Suppressor macrophage treated with lipopolysaccharide for 4 hours (primary cell): ENCODE results near the gene IL12RB1.
"Not testable (repeated sequence)": the region's sequence is repeated elsewhere in the genome, so short reads cannot be mapped to it uniquely, and the experiment has no call there.

Experiments used
- DNase-seq: peaks from one replicate; pipeline ENCODE4 v3.0.0-alpha.2; 2020

IL12RB1 gene

DNA sequence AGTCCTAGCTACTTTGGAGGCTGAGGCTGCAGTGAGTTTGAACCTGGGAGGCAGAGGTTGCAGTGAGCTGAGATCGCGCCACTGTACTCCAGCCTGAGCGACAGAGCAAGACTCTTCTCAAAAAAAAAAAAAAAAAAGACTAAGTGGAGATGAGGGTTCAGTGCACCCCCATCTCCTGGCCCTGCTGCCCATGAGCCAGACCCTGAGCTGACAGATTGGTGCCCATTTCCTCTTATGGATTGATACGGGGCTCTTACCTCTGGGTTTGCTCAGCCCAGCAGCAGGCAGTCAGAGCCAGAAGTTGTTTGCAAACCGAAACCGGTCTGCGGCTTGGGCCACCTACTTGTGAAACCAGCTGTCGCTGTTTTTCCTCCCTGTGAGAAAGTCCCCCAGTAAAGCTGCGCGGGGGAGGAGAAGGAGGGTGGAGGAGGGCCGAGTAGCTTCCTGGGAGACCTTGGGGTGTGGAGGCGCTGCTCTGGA, 41.9 kb downstream of the IL12RB1 start:
- peak; percentile 95 for DNase-seq

DNA sequence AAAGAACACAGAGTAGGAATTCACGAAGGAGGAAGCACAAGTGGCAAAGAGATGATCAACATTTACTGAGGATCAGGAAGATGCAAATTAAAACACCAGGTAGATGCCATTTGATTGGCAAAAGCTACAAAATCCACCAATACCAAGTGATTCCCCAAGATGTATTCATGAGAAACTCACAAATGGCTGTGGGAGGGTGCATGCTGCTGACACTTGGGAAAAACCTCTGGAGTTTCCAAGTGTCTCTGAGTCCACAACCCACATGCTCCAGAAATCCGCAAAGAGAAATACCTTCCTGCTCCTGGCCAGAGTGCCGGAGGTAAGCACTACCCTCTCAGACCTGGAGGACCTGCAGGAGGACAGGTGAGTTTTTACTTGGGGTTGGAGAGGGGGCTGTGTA, 43.1 kb downstream of the IL12RB1 start:
- DNase-seq, result no peak

DNA sequence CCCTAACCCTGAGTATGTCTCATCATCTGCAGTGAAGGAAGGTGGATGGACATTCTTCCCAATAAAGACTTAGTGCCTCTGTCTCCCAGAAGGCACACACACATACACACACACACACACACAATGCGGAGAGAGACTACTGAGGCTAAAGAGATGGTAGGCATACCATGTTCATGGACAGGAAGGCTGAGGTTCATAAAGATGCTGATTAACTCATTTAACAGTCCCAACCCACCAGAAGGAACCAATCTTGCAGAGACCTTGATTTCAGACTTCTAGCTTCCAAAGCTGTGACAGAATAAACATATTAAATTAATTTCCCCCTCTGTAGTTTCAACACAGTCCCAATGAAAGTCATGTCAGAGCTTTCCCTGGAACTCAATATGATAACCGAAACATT, 45.7 kb downstream of the IL12RB1 start:
- DNase-seq, result no peak

DNA sequence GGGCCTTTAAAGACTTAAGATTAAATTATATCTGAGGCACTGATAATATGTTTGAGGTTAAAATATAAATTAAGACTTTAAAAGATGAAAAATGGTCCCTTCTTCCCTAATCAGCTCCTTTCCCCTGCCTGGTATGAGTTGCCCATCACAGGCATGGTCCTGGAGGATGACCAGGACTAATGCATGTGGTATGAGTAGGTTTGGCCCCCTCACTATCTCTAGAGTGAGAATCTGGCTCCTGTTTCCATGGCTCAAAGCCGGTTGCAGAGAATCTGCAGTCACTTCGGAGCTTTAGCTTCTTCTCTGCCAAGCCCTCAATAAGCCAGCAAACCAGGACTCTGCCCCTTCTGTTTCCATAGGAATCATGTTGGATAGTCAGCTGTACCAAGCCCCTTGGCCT, 54.6 kb downstream of the IL12RB1 start:
- not testable (repeated sequence) for DNase-seq

DNA sequence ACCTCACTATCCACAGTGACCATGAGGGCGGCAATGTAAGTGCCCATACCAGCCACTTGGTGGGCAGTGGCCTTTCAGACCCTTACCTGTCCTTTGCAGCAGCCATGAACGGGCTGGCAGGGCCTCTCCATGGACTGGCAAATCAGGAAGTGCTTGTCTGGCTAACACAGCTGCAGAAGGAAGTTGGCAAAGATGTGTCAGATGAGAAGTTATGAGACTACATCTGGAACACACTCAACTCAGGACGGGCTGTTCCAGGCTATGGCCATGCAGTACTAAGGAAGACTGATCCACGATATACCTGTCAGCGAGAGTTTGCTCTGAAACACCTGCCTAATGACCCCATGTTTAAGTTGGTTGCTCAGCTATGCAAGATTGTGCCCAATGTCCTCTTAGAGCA, 55.3 kb downstream of the IL12RB1 start:
- peak; percentile 56 for DNase-seq

DNA sequence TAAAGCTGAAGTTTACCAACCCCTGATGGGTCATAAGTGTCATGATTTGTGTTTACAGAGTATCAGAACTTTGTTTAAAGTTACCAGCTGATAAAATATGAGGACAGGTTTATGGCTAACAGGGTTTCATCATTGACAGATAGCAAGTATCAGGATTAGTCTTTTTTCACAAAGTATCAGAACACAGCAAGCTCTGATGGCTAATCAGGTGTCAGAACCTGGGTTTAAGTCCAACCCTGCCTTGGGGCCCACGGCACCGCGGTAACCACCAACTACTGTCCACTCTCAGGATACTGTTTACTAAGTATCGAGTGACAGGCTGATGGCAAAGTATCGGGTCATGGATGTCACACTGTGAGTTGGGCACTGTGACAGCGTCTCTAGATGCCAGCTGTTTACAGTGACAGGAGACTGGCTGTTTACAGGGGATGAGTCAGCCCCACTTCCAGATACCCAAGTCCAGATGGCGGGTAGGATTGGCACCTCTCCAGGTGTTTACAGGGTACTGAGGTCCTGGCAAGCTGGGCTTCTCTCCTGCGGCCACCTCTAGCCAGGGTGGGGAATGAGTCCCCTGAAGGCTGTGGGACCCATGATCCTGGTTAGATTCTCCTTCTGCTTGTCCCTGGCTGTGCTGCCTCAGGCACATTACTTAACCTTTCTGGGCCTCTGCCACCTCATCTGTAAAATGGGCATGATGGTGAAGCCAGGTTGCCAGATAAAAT, 57.0 kb downstream of the IL12RB1 start:
- DNase-seq, result no peak

DNA sequence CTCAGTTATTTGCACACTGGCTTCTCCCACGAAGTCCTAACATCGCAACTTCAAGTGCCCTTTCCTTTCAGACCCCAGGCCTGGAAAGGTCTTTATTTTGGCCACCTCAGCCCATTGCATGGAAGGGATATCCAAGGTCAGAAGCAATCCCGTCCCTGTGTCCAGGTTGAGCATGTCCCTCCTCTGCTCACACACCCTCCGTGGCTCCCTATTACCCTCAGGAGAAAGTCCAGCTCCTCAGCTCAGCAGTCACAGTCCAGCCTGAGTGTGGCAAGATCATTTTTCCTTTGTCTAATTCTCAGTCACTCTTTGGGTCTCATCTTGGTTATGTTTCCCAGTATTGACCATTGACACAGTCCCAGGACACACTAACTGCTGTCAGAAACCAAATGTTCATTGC, 59.6 kb downstream of the IL12RB1 start:
- DNase-seq, result no peak

DNA sequence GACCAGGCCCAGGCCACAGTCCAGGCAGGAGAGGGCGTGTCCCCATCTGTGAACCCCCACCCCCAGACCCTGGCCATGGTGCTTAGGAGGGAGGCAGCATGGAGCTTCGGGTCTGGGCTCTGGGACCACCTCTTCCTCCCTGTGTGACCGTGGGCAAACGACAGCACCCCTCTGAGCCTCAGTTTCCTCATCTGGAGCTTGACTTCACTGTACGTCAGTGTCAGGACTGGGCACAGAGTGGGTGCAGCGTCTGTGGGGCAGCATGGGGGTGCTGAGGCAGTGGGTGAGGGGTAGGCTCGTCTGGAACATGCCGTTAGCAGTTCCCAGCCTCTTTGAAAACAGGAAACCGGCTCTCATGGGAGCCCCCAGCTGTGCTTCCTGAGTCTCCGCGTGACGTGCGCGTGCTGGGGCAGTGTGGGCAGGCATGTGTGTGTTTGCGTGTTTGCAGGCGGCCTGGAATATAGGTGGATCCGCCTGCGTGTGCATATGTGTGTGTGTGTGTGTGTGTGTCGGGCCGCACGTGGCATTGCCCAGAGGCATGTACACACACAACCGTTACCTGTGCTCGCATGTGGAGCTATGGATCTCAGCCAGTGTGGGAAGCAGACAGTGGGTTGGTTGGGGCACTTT, 63.0 kb downstream of the IL12RB1 start:
- DNase-seq, result peak; percentile 88

DNA sequence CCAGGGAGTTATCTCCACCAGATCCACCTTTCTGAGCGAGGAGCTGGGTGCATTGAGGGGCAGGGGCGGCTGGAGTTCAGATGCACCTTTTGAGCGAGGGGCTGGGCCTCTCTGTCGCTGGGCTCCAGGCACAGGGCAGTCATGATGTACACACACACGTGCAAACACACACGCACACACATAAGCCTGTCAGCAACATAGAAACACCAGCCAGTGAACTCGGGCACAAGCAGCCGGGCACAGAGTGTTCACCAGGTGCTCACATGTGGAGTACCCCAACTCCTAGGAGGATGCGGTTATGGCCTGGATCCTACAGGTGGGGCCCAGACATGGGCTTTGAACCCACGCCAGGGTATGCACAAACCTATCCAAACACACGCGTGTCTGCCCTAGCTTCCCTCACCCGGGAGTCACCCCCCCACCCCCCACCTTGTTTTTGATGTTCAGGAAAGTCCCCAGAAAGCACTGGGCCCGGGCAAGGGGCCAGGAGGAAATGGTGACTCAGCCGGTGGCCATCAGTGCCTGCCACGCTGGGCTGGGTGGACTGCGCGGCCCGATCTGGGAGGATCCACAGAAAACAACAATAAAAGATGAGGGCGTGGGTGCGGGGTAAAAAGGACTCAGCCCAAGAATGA, 65.5 kb downstream of the IL12RB1 start:
- peak; percentile 95 for DNase-seq

DNA sequence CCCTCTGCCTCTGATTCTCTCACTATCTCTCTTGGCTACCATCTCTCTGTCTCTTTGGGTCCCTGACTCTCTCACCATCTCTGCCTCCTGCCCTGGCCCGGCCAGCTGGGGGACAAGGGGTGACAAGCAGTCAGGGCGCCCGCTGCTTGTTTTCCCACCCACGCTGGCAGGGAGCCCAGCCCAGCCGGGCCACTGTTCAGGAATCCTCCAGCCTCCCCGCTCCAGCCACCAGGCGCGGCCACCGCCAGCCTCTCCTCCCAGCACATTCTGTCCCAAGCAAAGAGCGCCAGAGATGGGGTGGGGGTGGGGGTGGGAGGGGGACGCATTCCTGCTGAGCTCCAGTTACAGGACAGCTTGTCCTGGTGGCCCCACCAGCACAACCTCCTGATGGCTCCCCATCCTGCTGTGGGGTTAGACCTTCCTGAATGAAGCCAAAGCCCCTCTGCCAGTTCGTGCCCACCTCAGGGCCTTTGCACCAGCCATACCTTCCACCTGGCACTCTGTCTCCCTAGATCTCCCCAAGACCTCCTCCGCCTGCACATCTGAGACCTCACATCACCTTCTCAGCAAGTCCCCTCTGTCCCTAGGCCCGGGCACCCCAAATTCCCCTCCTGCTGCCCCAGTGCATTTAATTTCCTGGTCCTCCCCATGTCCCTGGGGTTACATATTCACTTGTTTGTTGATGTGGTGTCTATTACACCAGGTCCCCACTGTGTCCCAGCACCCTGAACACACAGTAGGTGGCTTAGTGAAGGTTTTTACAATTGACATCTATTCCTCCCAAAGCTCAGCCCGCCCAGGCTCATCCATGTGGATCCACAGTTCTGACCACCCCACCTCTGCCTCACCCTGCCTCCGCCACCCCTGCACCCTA, 66.3 kb downstream of the IL12RB1 start:
- peak; percentile 41 for DNase-seq

DNA sequence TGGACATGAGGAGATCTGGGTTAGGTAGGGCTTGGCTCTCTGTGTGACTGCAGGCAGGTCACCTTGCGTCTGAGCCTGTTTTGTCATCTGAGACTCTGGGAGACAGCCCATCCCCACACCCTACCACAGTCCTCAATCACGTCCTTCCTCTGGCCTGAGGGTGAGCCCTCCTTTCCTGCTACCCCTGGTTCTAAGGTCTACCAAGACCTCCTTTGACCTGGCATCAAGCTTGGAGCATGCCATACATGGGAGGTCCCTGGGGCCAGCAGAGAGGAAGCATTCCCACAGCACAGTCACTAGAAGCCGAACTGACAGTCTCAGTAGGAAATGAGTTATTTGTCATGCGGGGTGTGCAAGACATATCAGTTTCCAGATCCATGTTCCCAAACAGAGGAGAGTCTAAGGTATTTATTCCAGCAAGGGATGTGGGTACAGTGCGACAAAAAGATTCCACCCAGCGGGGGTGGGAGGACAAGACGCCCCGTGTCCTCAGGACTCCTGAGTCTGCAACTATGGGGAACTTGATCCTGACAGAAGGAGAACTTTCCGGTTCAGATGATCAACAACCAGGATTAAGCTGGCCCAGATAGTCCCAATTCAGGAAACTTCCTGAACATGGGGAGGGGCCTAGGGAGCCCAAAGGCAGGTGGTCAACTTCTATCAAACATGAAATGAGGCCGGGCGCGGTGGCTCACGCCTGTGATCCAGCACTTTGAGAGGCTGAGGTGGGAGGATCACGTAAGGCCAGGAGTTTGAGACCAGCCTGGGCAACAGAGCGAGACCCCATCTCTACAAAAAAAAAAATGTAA, 69.3 kb downstream of the IL12RB1 start:
- peak; percentile 73 for DNase-seq

DNA sequence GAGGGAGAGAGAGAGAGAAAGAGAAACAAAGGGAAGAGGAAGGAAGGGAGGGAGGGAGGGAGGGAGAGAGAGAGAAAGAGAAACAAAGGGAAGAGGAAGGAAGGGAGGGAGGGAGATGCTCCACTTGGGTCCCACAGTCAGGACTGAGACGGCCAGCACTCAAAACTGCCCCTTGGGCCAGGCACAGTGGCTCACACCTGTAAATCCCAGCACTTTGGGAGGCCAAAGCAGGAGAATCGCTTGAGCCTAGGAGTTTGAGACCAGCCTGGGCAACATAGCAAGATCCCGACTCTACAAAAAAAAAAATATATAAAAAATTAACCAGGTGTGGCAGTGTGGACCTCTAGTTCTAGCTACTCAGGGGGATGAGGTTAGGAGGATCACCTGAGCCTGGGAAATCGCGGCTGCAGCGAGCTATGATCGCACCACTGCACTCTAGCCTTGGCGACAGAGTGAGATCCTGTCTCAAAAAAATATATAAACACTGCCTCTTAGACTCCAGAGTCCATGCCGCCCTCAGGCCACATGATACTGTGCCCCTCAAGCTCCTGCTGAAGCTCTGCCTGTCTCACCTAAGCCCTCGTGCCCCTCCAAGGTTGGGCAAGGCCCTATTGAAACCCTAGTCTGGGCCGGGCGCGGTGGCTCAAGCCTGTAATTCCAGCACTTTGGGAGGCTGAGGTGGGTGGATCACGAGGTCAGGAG, 70.4 kb downstream of the IL12RB1 start:
- no peak for DNase-seq

DNA sequence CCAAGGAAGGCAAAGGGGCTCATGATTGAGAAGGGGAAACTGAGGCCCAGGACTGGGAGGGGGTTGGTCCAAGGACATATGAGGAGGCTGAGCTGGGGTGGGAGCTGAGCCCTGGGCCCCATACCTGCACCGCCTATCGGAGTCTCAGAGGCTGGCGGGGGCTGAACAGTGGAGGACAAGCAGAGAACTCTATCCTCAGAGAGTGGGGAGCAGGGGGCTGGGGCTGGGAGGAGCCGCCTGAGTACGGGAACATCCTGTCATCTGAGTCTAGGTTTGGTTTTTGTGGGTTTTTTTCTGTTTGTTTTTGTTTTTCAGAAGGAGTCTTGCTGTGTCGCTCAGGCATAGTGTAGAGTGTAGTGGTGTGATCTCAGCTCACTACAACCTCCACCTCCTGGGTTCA, 72.5 kb downstream of the IL12RB1 start:
- DNase-seq, result no peak

DNA sequence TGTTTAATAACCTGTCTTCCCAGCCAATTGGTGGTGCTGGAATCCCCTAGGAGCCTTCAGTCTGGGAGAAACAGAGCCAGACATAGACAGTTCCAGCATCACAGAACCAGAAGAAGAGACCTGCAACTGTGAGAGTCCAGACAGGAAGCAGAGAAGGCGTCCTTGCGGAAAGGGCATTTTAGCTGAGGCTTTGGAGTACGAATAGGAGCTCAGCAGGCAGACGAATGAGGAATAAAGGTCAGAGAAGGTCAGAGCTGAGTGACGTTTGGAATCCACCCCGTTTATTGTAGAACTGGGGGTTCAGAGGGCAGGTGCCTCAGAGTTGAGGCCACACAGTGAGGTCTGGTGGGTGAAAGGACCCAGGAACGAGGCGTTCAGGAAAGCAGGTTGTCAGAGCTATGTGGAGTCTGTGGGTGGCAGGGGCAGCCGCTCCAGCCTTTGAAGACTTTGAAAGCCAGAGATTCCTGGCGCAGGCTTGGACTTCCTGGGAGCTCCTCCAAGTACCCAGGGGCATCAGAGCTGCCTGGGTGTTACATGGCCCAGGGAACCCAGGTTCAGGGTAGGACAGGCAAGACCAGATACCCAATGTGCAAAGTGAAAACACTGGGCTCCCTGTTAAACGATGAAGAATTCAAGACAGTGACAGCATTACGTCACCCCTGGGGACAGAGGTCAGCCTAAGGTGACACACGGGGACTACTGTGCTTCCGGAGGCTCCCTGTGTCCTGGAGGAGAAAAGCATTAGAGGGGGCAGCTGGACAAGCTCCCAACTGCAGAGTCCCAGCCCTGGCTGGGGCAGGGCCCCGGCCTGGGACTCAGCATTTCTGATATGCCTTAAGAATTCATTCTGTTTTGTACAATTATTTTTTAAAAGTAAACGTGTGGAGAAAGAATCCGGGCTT, 73.3 kb downstream of the IL12RB1 start:
- no peak for DNase-seq

DNA sequence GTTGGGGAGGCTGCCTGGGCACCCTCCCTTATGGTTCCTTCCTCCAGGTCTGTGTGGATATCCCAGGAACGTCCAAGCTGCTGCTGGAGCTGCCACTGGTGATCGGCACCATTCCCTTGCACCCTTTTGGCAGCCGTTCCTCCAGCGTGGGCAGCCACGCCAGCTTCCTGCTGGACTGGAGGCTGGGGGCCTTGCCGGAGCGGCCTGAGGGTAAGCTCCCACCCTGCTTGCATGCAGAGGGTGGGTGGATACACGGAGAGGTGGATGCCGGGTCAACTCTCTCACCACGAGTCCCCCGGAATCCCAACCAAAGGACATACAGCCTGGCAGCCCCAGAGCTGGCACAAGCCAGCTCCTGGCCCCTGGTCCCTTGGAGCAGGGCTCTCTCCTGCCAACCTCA, 76.6 kb downstream of the IL12RB1 start:
- no peak for DNase-seq

DNA sequence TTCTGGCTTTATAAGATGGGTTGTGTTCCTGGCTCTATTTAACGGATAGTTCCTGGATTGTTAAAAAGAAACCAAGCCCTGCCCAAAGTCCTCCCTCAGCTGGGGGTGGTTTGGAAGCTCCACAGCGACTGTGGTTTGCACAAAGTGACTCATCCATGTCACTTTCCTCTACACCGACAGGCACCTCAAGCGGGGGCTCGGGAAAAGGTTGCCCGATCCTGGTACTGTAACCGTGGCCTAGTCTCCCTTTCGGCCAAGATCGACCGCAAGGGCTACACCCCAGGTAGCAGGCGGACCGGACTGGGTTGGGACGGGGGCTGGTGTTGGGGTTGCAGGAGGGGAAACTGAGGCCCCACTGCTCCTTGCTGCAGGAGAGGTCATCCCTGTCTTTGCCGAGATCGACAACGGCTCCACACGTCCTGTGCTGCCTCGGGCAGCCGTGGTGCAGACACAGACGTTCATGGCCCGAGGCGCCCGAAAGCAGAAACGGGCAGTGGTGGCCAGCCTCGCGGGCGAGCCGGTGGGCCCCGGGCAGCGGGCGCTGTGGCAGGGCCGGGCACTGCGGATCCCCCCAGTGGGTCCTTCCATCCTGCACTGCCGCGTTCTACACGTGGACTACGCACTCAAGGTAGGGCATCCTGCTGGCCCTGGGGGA, 77.2 kb downstream of the IL12RB1 start:
- peak; percentile 74 for DNase-seq
